Keratinocyte (primary cell): ENCODE measurements around the gene CMSS1.

ENCODE experiments used
- CTCF ChIP-seq, 3 experiments: IDR thresholded peaks in 1 of 3; conservative IDR thresholded peaks in 1 of 3; optimal IDR thresholded peaks in 1 of 3; 2 replicates in 2 of 3; 3 replicates in 1 of 3; pipeline versions ENCODE3 to v1.5.1; 2011; ENCODE audit warnings: low read length in 3 of 3, mild to moderate bottlenecking in 3 of 3, moderate library complexity in 2 of 3, control low read depth in 1 of 3, inconsistent platforms in 1 of 3; ENCODE audit not compliant: insufficient read depth in 2 of 3; ENCODE audit errors: extremely low read depth in 1 of 3
- EZH2 ChIP-seq: IDR thresholded peaks from one replicate; pipeline ENCODE4 v1.6.1; 2012; ENCODE audit warnings: inconsistent platforms, mild to moderate bottlenecking, low read length, moderate library complexity

GRCh38 chr3:99960941-99961340 is 143.3 kb downstream of the CMSS1 start:
- TF ChIP-seq CTCF (optimal IDR thresholded peaks at IDR 0.05 in 1 of 3, IDR thresholded peaks at IDR 0.05 in 1 of 3, conservative IDR thresholded peaks at IDR 0.05 in 1 of 3; ENCODE audit: extremely low read depth in 1 of 3, insufficient read depth in 2 of 3, low read length in 3 of 3) (no peak), EZH2 (no peak)
